K562 (cell line): ENCODE data around the gene PCED1B. TPM values are rescaled to one million over a fixed set of nuclear protein-coding genes. Genes with fewer than 3 reads are reported as not detected.

ENCODE experiments used
- ATAC-seq: fragments of 200-7000 bp; cut with Tn5 transposase; 3 replicates; pipeline ENCODE4 v1.9.1; 2020; ENCODE audit warnings: moderate library complexity
- BruUV-seq: library from RNA; stranded (reverse); fragments of 400-500 nt; replicated peaks from 2 replicates; lab custom pipeline; 2021; lab: Mats Ljungman, UMichigan
- CTCF ChIA-PET: fragments of 300-600 bp; formaldehyde crosslinking; extraction: SDS; loops from one replicate; lab custom pipeline; 2021; ENCODE audit warnings: low intra/inter-chr PET ratio; lab: Yijun Ruan, JAX
- POLR2A ChIA-PET: fragments of 300-600, 350-650 bp; sonication (Branson Sonifier 250); formaldehyde crosslinking; extraction: SDS; loops from one replicate; lab custom pipeline; 2021; ENCODE audit warnings: antibody characterized with exemption, inconsistent platforms; lab: Yijun Ruan, JAX
- DNase-seq, 4 experiments: peaks; one replicate each; pipeline versions ENCODE4 v3.0.0 to v3.0.0-alpha.2; 2011 to 2018; ENCODE audit warnings: low spot score in 3 of 4, mixed read lengths in 3 of 4; ENCODE audit errors: extremely low read depth in 1 of 4
- FAIRE-seq: peaks from 2 replicates; lab custom pipeline; 2011; peaks lifted over from hg19 to GRCh38; lab: Jason Lieb, UNC
- H2AFZ ChIP-seq: 2 replicates; pipeline ENCODE4 v1.6.0; 2011; ENCODE audit warnings: low read depth, low read length, control low read depth, inconsistent platforms
- H3K27ac ChIP-seq: fragments of 200-600 bp; 3 replicates; pipeline ENCODE4 v1.8.0; 2011; ENCODE audit warnings: low read depth, mild to moderate bottlenecking, control low read depth, inconsistent platforms, low read length, moderate library complexity, mixed read lengths; ENCODE audit errors: extremely low read depth
- H3K27me3 ChIP-seq, 2 experiments: fragments of 300-600 bp in 1 of 2; 2 replicates in 1 of 2; 3 replicates in 1 of 2; pipeline versions ENCODE4 v1.6.0 to v1.8.0; 2011; ENCODE audit warnings: inconsistent platforms in 2 of 2, low read length in 2 of 2, mild to moderate bottlenecking in 1 of 2, mixed read lengths in 1 of 2, moderate library complexity in 1 of 2; ENCODE audit not compliant: control insufficient read depth in 2 of 2, insufficient read depth in 2 of 2
- H3K36me3 ChIP-seq: fragments of 300-600 bp; 3 replicates; pipeline ENCODE4 v1.8.0; 2011; ENCODE audit warnings: mild to moderate bottlenecking, low read length, inconsistent platforms; ENCODE audit not compliant: control insufficient read depth, insufficient read depth
- H3K4me1 ChIP-seq, 2 experiments: fragments of 200-600 bp in 1 of 2; replicated peaks in 1 of 2; 2 replicates in 1 of 2; 3 replicates in 1 of 2; pipeline versions ENCODE4 v1.5.1 to v1.8.0; 2011; ENCODE audit warnings: inconsistent platforms in 2 of 2, low read length in 2 of 2, mild to moderate bottlenecking in 1 of 2, mixed read lengths in 1 of 2, moderate library complexity in 1 of 2; ENCODE audit not compliant: control insufficient read depth in 2 of 2, insufficient read depth in 2 of 2
- H3K4me2 ChIP-seq: 2 replicates; pipeline ENCODE4 v1.6.1; 2011; ENCODE audit warnings: low read length, control low read depth, inconsistent platforms, mixed read lengths; ENCODE audit not compliant: insufficient read depth
- H3K4me3 ChIP-seq: fragments of 200-600 bp; sonication (generic), shearing (Covaris generic); 2 replicates; pipeline ENCODE4 v1.5.1; 2016; ENCODE audit warnings: control low read depth, inconsistent platforms
- H3K79me2 ChIP-seq: fragments of 200-600 bp; 3 replicates; pipeline ENCODE4 v1.8.0; 2011; ENCODE audit warnings: low read length, inconsistent platforms; ENCODE audit not compliant: control insufficient read depth, insufficient read depth
- H3K9ac ChIP-seq, 2 experiments: 2 replicates each; pipeline versions ENCODE4 v1.6.0 to v1.6.1; 2011; ENCODE audit warnings: low read depth in 2 of 2, low read length in 2 of 2, control low read depth in 1 of 2, inconsistent platforms in 1 of 2, mild to moderate bottlenecking in 1 of 2, mixed read lengths in 1 of 2; ENCODE audit not compliant: insufficient read depth in 1 of 2
- H3K9me1 ChIP-seq: one replicate; pipeline ENCODE4 v1.6.0; 2011; ENCODE audit warnings: inconsistent platforms, mild to moderate bottlenecking, low read length, moderate library complexity; ENCODE audit not compliant: control insufficient read depth, insufficient read depth
- H3K9me3 ChIP-seq: replicated peaks from 2 replicates; pipeline ENCODE4 v1.5.1; 2011; ENCODE audit warnings: low read depth, low read length, inconsistent platforms; ENCODE audit not compliant: control insufficient read depth, insufficient read depth
- H4K20me1 ChIP-seq: replicated peaks from 2 replicates; pipeline ENCODE4 v1.6.1; 2011; ENCODE audit warnings: low read length, inconsistent platforms, mixed read lengths; ENCODE audit not compliant: control insufficient read depth, insufficient read depth
- ARID1B ChIP-seq: fragments of 450-650 bp; IDR thresholded peaks from 2 replicates; pipeline ENCODE4 v1.6.1; 2016; ENCODE audit warnings: antibody characterized with exemption, mild to moderate bottlenecking, inconsistent platforms
- CHD2 ChIP-seq: IDR thresholded peaks from 2 replicates; pipeline ENCODE4 v1.6.1; 2011; ENCODE audit warnings: low read depth, low read length
- CREBBP ChIP-seq: IDR thresholded peaks from one replicate; pipeline ENCODE4 v1.6.1; 2012; ENCODE audit warnings: low read depth, mild to moderate bottlenecking, control low read depth, inconsistent platforms, low read length
- EHMT2 ChIP-seq: fragments of 450-650 bp; IDR thresholded peaks from 2 replicates; pipeline ENCODE4 v1.6.1; 2018; ENCODE audit warnings: antibody characterized with exemption
- FOXK2 ChIP-seq, 2 experiments: fragments of 450-650 bp; IDR thresholded peaks in 1 of 2; conservative IDR thresholded peaks in 1 of 2; 2 replicates each; pipeline ENCODE4 v1.6.1; 2016; ENCODE audit warnings: low read depth in 2 of 2, mild to moderate bottlenecking in 1 of 2
- GTF2A2 ChIP-seq: IDR thresholded peaks from 2 replicates; pipeline ENCODE4 v1.6.1; 2016; ENCODE audit warnings: mild to moderate bottlenecking, missing genetic modification characterization, missing compliant biosample characterization
- IFI16 ChIP-seq: fragments of 250-450 bp; sonication (Bioruptor Pico); IDR thresholded peaks from 2 replicates; pipeline ENCODE4 v2.1.2; 2022; ENCODE audit warnings: mild to moderate bottlenecking, inconsistent platforms
- IRF2 ChIP-seq: sonication (generic); formaldehyde crosslinking; IDR thresholded peaks from 2 replicates; pipeline ENCODE4 v1.8.1; 2022; ENCODE audit warnings: mild to moderate bottlenecking, missing genetic modification reagents
- MITF ChIP-seq: IDR thresholded peaks from 2 replicates; pipeline ENCODE4 v1.6.1; 2014; ENCODE audit warnings: antibody characterized with exemption
- NCOA6 ChIP-seq: fragments of 450-650 bp; IDR thresholded peaks from 2 replicates; pipeline ENCODE4 v1.6.1; 2017; ENCODE audit warnings: mild to moderate bottlenecking
- POLR3A ChIP-seq: IDR thresholded peaks from 2 replicates; pipeline ENCODE4 v1.6.1; 2011; ENCODE audit warnings: borderline replicate concordance, mild to moderate bottlenecking, moderate library complexity; ENCODE audit not compliant: insufficient read length, insufficient read depth; ENCODE audit errors: extremely low read depth
- RCOR1 ChIP-seq, 2 experiments: IDR thresholded peaks; 2 replicates each; pipeline ENCODE4 v1.6.1; 2012; ENCODE audit warnings: low read depth in 2 of 2, low read length in 2 of 2, borderline replicate concordance in 1 of 2, improper control_type of control experiment in 1 of 2
- RUNX1 ChIP-seq: sonication (generic); IDR thresholded peaks from 2 replicates; pipeline ENCODE4 v1.6.1; 2016; ENCODE audit warnings: antibody characterized with exemption, low read depth
- SMARCA4 ChIP-seq: fragments of 450-650 bp; IDR thresholded peaks from 2 replicates; pipeline ENCODE4 v1.6.1; 2016
- SNRNP70 ChIP-seq: fragments of 200-400 bp; formaldehyde crosslinking; optimal IDR thresholded peaks from 2 replicates; pipeline ENCODE3; 2017; ENCODE audit warnings: low read depth, low read length
- STAT5A ChIP-seq: IDR thresholded peaks from 2 replicates; pipeline ENCODE4 v1.6.1; 2012; ENCODE audit warnings: low read length, inconsistent platforms, borderline replicate concordance
- TOE1 ChIP-seq, 2 experiments: fragments of 450-650 bp in 1 of 2; sonication (generic) in 1 of 2; formaldehyde crosslinking in 1 of 2; IDR thresholded peaks; 2 replicates each; pipeline versions ENCODE4 v1.7.1 to v1.8.0; 2016 to 2022; ENCODE audit warnings: borderline replicate concordance in 2 of 2, mild to moderate bottlenecking in 2 of 2, antibody characterized with exemption in 1 of 2, inconsistent platforms in 1 of 2, low read depth in 1 of 2, missing genetic modification reagents in 1 of 2, moderate library complexity in 1 of 2
- TSC22D4 ChIP-seq: fragments of 450-650 bp; IDR thresholded peaks from 2 replicates; pipeline ENCODE4 v1.6.1; 2016; ENCODE audit warnings: missing genetic modification characterization, missing biosample characterization, control low read depth
- U2AF2 ChIP-seq: fragments of 200-400 bp; formaldehyde crosslinking; optimal IDR thresholded peaks from 2 replicates; pipeline ENCODE3; 2017; ENCODE audit warnings: low read depth, mild to moderate bottlenecking, low read length
- XRCC5 ChIP-seq: fragments of 200-400 bp; formaldehyde crosslinking; IDR thresholded peaks from 2 replicates; pipeline ENCODE4 v1.6.1; 2017; ENCODE audit warnings: low read depth, mild to moderate bottlenecking, low read length
- ZNF696 ChIP-seq: fragments of 250-450 bp; sonication (Bioruptor Pico); conservative IDR thresholded peaks from 2 replicates; pipeline ENCODE4 v1.4.0; 2020; ENCODE audit warnings: mild to moderate bottlenecking, moderate library complexity
- WGBS: fragments of 100-300 bp; shearing (Covaris generic); methylation state at CpG from one replicate; pipeline ENCODE4 v1.1.6; 2016; ENCODE audit warnings: low coverage, mixed read lengths; ENCODE audit not compliant: insufficient coverage; ENCODE audit errors: missing lambda C conversion rate; 5-methylcytosine and 5-hydroxymethylcytosine counted together
- in situ Hi-C: fragments of 300-500 bp; cut with MboI; formaldehyde crosslinking; loops from 4 replicates; pipeline ENCODE4 v1.15.0; 2018; ENCODE audit warnings: inconsistent platforms, mixed read lengths
- intact Hi-C: fragments of 100-400 bp; cut with micrococcal nuclease; formaldehyde crosslinking; loops from 2 replicates; pipeline ENCODE4 v1.14.2; 2022
- polyA plus RNA-seq, 8 experiments: library from polyadenylated mRNA; depleted of rRNA in 4 of 8; stranded (reverse) in 5 of 8; unstranded in 3 of 8; fragments of >200 nt; fragmentation: Nextera tagmentation in 2 of 8; fragmentation: Illumina TruSeq in 1 of 8; extraction: Ambion mirVana in 2 of 8; extraction: Trizol in 1 of 8; gene quantifications; 2 replicates each; pipeline versions ENCODE4 v1.2.1 to v1.2.3, GENCODE V29; 2011 to 2014; ENCODE audit warnings: inconsistent platforms in 1 of 8, missing spikeins in 1 of 8
- total RNA-seq, 7 experiments: library from RNA; depleted of rRNA in 6 of 7; stranded (reverse); fragments of >200 nt in 6 of 7; fragmentation: Illumina TruSeq in 2 of 7; extraction: Trizol in 2 of 7; gene quantifications; 2 replicates each; pipeline versions ENCODE4 v1.2.1 to v1.2.3, GENCODE V29; 2011 to 2021; ENCODE audit warnings: low replicate concordance in 1 of 7

PCED1B gene
- total and polyA plus RNA-seq, 9 of the 15 experiments (the other 6 are each of a cell fraction or from before 2014, with no cell fraction given) = 1.2 to 9.3 (median 2.5) TPM

GRCh38 chr12:47188576-47189441 lies 109.4 kb downstream of the PCED1B start:
- intact Hi-C loops = no loop called here
- peak overlapping the region; percentile 71 for H2AFZ ChIP-seq
- H3K36me3 ChIP-seq = no peaks in the 10 kb centered on the region
- no peak overlapping the region for H3K4me3 ChIP-seq
- ChIA-PET POLR2A (interaction anchor here (0.6 to 1.4 kb wide), 4 partner anchors 8 to 1157 kb away, joined by 3 to 4 read pairs (median 3); no protein-coding TSS in a partner anchor), CTCF (no interaction called here)
- no peak overlapping the region; the same call in 1 of the 2 replicates for H3K4me2 ChIP-seq
- H3K27me3 ChIP-seq = no peaks in the 10 kb centered on the region
- in situ Hi-C loops = no loop called here
- FAIRE-seq (no peak), ATAC-seq (no peak), DNase-seq (no peak)
- 28% methylated on average over 6 of the region's 6 CpGs for WGBS
- no peaks in the 10 kb centered on the region for H4K20me1 ChIP-seq
- peak overlapping the region; percentile 4; the same call in 1 of the 3 replicates for H3K27ac ChIP-seq
- no peaks in the 10 kb centered on the region for H3K79me2 ChIP-seq
- no peak overlapping the region for H3K9ac ChIP-seq
- no peaks in the 10 kb centered on the region for H3K9me3 ChIP-seq
- peaks cover 3 to 36% of the 10 kb centered on the region in 2 experiments; a peak in 4 of 5 replicates for H3K4me1 ChIP-seq
- BruUV-seq = no TSS peak
- no peaks in the 10 kb centered on the region for H3K9me1 ChIP-seq
- no peak for TF ChIP-seq RUNX1
- TF ChIP-seq U2AF2 = no peak
- 0 out of 2 replicates have a peak, but pooled peaks have one; percentile 16 for TF ChIP-seq SMARCA4
- TF ChIP-seq IFI16 (CRISPR knock-in tag) = no peak
- TF ChIP-seq IRF2 (CRISPR knock-in tag) = no peak
- TF ChIP-seq RCOR1 (IDR thresholded peaks at IDR 0.05; ENCODE audit: borderline replicate concordance in 1 of 2, low read depth in 2 of 2, low read length in 2 of 2) = 0 out of 4 replicates have a peak, but pooled peaks of 1 of the 2 experiments have one; percentile 10
- TF ChIP-seq GTF2A2 (tag) = no peak
- no peak for TF ChIP-seq CREBBP
- peak in 1 of 2 experiments; percentile 73; a peak in 1 of 4 replicates for TF ChIP-seq FOXK2 (conservative IDR thresholded peaks at IDR 0.05 in 1 of 2, IDR thresholded peaks at IDR 0.05 in 1 of 2; ENCODE audit: low read depth in 2 of 2)
- TF ChIP-seq STAT5A = no peak
- TF ChIP-seq MITF = no peak
- TF ChIP-seq SNRNP70 = no peak
- TF ChIP-seq ARID1B = peak; percentile 54
- TF ChIP-seq XRCC5 = no peak
- no peak for TF ChIP-seq TOE1 (IDR thresholded peaks at IDR 0.05; ENCODE audit: borderline replicate concordance)
- no peak for TF ChIP-seq TOE1 (CRISPR knock-in tag; IDR thresholded peaks at IDR 0.05; ENCODE audit: borderline replicate concordance, low read depth)
- TF ChIP-seq ZNF696 = no peak
- TF ChIP-seq TSC22D4 = 0 out of 2 replicates have a peak, but pooled peaks have one; percentile 10
- peak; percentile 58; the same call in 1 of the 2 replicates for TF ChIP-seq CHD2
- TF ChIP-seq NCOA6 = no peak
- TF ChIP-seq POLR3A = no peak
- peak; percentile 65; the same call in 1 of the 2 replicates for TF ChIP-seq EHMT2
